Endothelial cell of umbilical vein (primary cell): Measurements from ENCODE around the gene ANAPC2. TPM values are rescaled to one million over a fixed set of nuclear protein-coding genes. Genes with fewer than 3 reads are reported as not detected.

Experiments used
- BruUV-seq: library from RNA; stranded (reverse); fragments of 400-500 nt; replicated peaks from 2 replicates; lab custom pipeline; 2021; lab: Mats Ljungman, UMichigan
- CTCF ChIA-PET: fragments of 300-600, 350-600 bp; sonication (Branson Sonifier 250); formaldehyde crosslinking; loops from one replicate; lab custom pipeline; 2021; ENCODE audit warnings: antibody characterized with exemption, inconsistent platforms; lab: Charles Lee
- POLR2A ChIA-PET: fragments of 300-600, 350-600 bp; sonication (Branson Sonifier 250); formaldehyde crosslinking; loops from one replicate; lab custom pipeline; 2021; ENCODE audit warnings: antibody characterized with exemption, inconsistent platforms; lab: Charles Lee
- DNase-seq: peaks from one replicate; pipeline ENCODE4 v3.0.0-alpha.2; 2011; ENCODE audit warnings: low read depth, low spot score
- FAIRE-seq: peaks from 2 replicates; lab custom pipeline; 2011; peaks lifted over from hg19 to GRCh38; lab: Jason Lieb, UNC
- H2AFZ ChIP-seq: 2 replicates; pipeline ENCODE4 v1.6.0; 2012; ENCODE audit warnings: low read depth, low read length, control low read depth, inconsistent platforms
- H3K27ac ChIP-seq: 2 replicates; pipeline ENCODE4 v1.5.1; 2011; ENCODE audit warnings: low read depth, mild to moderate bottlenecking, control low read depth, low read length, moderate library complexity; ENCODE audit not compliant: insufficient read depth
- H3K27me3 ChIP-seq, 2 experiments: 2 replicates each; pipeline versions ENCODE4 v1.6.0 to v1.6.1; 2011; ENCODE audit warnings: low read length in 2 of 2, mixed read lengths in 1 of 2; ENCODE audit not compliant: control insufficient read depth in 2 of 2, insufficient read depth in 2 of 2
- H3K36me3 ChIP-seq, 2 experiments: 2 replicates in 1 of 2; 3 replicates in 1 of 2; pipeline ENCODE4 v1.5.1; 2011; ENCODE audit warnings: low read length in 2 of 2, mild to moderate bottlenecking in 1 of 2, moderate library complexity in 1 of 2; ENCODE audit not compliant: control insufficient read depth in 2 of 2, insufficient read depth in 2 of 2; ENCODE audit errors: extremely low read depth in 1 of 2
- H3K4me1 ChIP-seq: 3 replicates; pipeline ENCODE4 v1.5.1; 2011; ENCODE audit warnings: mild to moderate bottlenecking, low read length; ENCODE audit not compliant: control insufficient read depth, insufficient read depth; ENCODE audit errors: extremely low read depth
- H3K4me2 ChIP-seq: 2 replicates; pipeline ENCODE4 v1.6.1; 2011; ENCODE audit warnings: low read length, control low read depth, mixed read lengths; ENCODE audit not compliant: insufficient read depth
- H3K4me3 ChIP-seq, 3 experiments: fragments of 200-600 bp in 1 of 3; sonication (generic), shearing (Covaris generic) in 1 of 3; replicated peaks in 1 of 3; 2 replicates each; pipeline ENCODE4 v1.5.1; 2011 to 2016; ENCODE audit warnings: control low read depth in 3 of 3, low read length in 3 of 3, mild to moderate bottlenecking in 2 of 3, inconsistent platforms in 1 of 3, low read depth in 1 of 3, moderate library complexity in 1 of 3; ENCODE audit not compliant: insufficient read depth in 1 of 3
- H3K79me2 ChIP-seq: 2 replicates; pipeline ENCODE4 v1.6.0; 2012; ENCODE audit warnings: low read length, inconsistent platforms; ENCODE audit not compliant: control insufficient read depth, insufficient read depth
- H3K9ac ChIP-seq: replicated peaks from 2 replicates; pipeline ENCODE3; 2011; ENCODE audit warnings: low read length, control low read depth; ENCODE audit not compliant: insufficient read depth; ENCODE audit errors: extremely low read depth
- H3K9me1 ChIP-seq: replicated peaks from 3 replicates; pipeline ENCODE4 v1.6.0; 2011; ENCODE audit warnings: mild to moderate bottlenecking, low read length; ENCODE audit not compliant: control insufficient read depth, insufficient read depth; ENCODE audit errors: extremely low read depth
- H3K9me3 ChIP-seq: replicated peaks from 2 replicates; pipeline ENCODE4 v1.5.1; 2012; ENCODE audit warnings: low read length, inconsistent platforms; ENCODE audit not compliant: control insufficient read depth, insufficient read depth
- H4K20me1 ChIP-seq: replicated peaks from 2 replicates; pipeline ENCODE3; 2011; ENCODE audit warnings: mild to moderate bottlenecking, low read length; ENCODE audit not compliant: control insufficient read depth, insufficient read depth; ENCODE audit errors: extremely low read depth
- EZH2 ChIP-seq: IDR thresholded peaks from 2 replicates; pipeline ENCODE4 v1.6.1; 2012; ENCODE audit warnings: borderline replicate concordance, low read depth, mild to moderate bottlenecking, moderate library complexity, low read length, inconsistent platforms; ENCODE audit not compliant: severe bottlenecking
- FOS ChIP-seq: IDR thresholded peaks from 2 replicates; pipeline ENCODE4 v1.6.1; 2011; ENCODE audit warnings: mild to moderate bottlenecking, low read length, moderate library complexity, borderline replicate concordance; ENCODE audit not compliant: insufficient read depth
- GATA2 ChIP-seq: IDR thresholded peaks from 2 replicates; pipeline ENCODE4 v1.7.0; 2011; ENCODE audit warnings: low read depth, mild to moderate bottlenecking, moderate library complexity, mixed read lengths, low read length; ENCODE audit not compliant: insufficient read length, insufficient read depth
- JUN ChIP-seq: IDR thresholded peaks from 2 replicates; pipeline ENCODE4 v1.6.1; 2011; ENCODE audit warnings: borderline replicate concordance, low read depth; ENCODE audit not compliant: insufficient read length, insufficient read depth
- MYC ChIP-seq: IDR thresholded peaks from one replicate; pipeline ENCODE4 v1.6.1; 2011; ENCODE audit warnings: mild to moderate bottlenecking, low read depth, low read length
- POLR2A ChIP-seq: IDR thresholded peaks from 2 replicates; pipeline ENCODE4 v1.6.1; 2012; ENCODE audit warnings: low read depth, mild to moderate bottlenecking, control low read depth, low read length
- POLR2AphosphoS5 ChIP-seq: IDR thresholded peaks from 2 replicates; pipeline ENCODE4 v1.6.1; 2012; ENCODE audit warnings: low read depth, mild to moderate bottlenecking, control low read depth, low read length, moderate library complexity; ENCODE audit not compliant: insufficient read depth
- dilution Hi-C: fragments of 300-500 bp; cut with MboI; formaldehyde crosslinking; loops from one replicate; pipeline ENCODE4 v1.15.0; 2019; ENCODE audit warnings: low sequenced_read_pairs; ENCODE audit not compliant: extremely low pct_ligation_motif_present
- intact Hi-C: fragments of 100-400 bp; cut with micrococcal nuclease; formaldehyde crosslinking; loops from one replicate; pipeline ENCODE4 v1.10.0; 2022
- polyA plus RNA-seq, 4 experiments: library from polyadenylated mRNA; depleted of rRNA in 3 of 4; stranded (reverse) in 3 of 4; unstranded in 1 of 4; fragments of >200 nt; gene quantifications; 2 replicates each; pipeline versions ENCODE4 v1.2.1 to v1.2.3, GENCODE V29; 2011 to 2012; ENCODE audit warnings: missing spikeins in 1 of 4
- total RNA-seq: library from RNA; stranded (reverse); gene quantifications from 2 replicates; pipeline ENCODE4 v1.2.3, GENCODE V29; 2021
- TF ChIP-seq, protein P1 (sequence below), 2 donors: IDR thresholded peaks; 1 replicate in 1 of 2; 2 replicates in 1 of 2; pipeline ENCODE4 v1.5.1; 2011; ENCODE audit warnings: low read length in 2 of 2, mild to moderate bottlenecking in 2 of 2, moderate library complexity in 2 of 2, control low read depth in 1 of 2, inconsistent platforms in 1 of 2, low read depth in 1 of 2; ENCODE audit not compliant: insufficient read depth in 1 of 2; ENCODE audit errors: extremely low read depth in 1 of 2
- TF ChIP-seq, protein P2 (sequence below): IDR thresholded peaks from 2 replicates; pipeline ENCODE4 v1.6.1; 2011; ENCODE audit not compliant: insufficient read depth, insufficient read length

Gene ANAPC2
- total and polyA plus RNA-seq, 2 donors (not counting 3 experiments of a cell fraction or from before 2014, with no cell fraction given), result 44.8 to 69.2 TPM

DNA sequence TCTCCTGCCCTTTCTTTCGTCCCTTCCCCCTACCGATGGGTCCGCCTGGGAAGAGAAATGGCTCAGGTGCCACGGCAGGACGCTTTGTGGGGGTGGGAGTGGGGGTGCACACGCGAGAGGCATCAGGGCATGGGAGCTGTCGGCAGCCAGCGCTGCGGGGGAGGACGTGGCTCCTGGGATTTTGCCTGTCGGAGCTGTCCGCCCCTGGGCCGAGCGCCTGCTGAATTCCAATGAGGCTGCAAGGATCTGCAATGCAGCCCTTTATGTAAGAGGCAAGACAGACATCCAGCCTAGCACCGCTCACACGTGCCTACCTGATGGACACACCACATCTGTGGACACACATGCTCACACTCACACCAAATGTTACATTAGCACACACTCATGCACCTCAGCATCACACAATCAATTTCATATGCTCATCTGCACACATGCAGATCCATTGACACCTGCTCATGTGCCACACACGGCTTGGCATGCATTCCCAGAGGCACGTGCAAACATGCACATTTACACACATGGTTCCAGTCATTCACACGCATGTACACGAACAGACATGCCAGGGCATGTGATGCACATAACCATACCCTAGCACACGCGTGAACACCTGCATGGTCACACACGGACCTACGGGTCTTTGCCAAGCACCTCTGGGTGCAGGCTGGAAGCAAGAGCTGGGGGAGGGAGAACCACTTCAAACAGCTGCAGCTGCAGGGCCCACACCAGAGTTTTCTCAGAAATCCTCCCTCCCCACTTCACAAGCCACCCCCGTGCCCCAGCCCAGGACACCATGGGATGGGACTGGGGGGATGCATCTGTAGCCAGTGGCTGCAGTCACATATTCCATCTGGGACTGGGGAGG lies 48.0 kb downstream of the ANAPC2 start:
- H2AFZ ChIP-seq, result no peak overlapping the region
- DNase-seq, result no peak
- H4K20me1 ChIP-seq, result no peaks in the 10 kb centered on the region
- no peak overlapping the region for H3K9ac ChIP-seq
- no peaks in the 10 kb centered on the region for H3K79me2 ChIP-seq
- H3K27me3 ChIP-seq, result peaks cover 35 to 36% of the 10 kb centered on the region in 2 experiments
- CTCF ChIA-PET, result interaction anchor here (1.0 to 1.1 kb wide), 2 partner anchors 37 to 48 kb away, joined by 3 read pairs; partner anchors contain the start of genes ANAPC2 and SSNA1
- H3K4me3 ChIP-seq, result no peak overlapping the region
- no peak for FAIRE-seq
- POLR2A ChIA-PET, result no interaction called here
- BruUV-seq, result no TSS peak
- H3K27ac ChIP-seq, result no peak overlapping the region
- intact Hi-C loops (no loop called here), dilution Hi-C loops (no loop called here)
- no peaks in the 10 kb centered on the region for H3K4me1 ChIP-seq
- TF ChIP-seq GATA2, result no peak
- TF ChIP-seq POLR2A, result no peak
- no peak for TF ChIP-seq EZH2
- TF ChIP-seq, protein P1, sequence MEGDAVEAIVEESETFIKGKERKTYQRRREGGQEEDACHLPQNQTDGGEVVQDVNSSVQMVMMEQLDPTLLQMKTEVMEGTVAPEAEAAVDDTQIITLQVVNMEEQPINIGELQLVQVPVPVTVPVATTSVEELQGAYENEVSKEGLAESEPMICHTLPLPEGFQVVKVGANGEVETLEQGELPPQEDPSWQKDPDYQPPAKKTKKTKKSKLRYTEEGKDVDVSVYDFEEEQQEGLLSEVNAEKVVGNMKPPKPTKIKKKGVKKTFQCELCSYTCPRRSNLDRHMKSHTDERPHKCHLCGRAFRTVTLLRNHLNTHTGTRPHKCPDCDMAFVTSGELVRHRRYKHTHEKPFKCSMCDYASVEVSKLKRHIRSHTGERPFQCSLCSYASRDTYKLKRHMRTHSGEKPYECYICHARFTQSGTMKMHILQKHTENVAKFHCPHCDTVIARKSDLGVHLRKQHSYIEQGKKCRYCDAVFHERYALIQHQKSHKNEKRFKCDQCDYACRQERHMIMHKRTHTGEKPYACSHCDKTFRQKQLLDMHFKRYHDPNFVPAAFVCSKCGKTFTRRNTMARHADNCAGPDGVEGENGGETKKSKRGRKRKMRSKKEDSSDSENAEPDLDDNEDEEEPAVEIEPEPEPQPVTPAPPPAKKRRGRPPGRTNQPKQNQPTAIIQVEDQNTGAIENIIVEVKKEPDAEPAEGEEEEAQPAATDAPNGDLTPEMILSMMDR (IDR thresholded peaks at IDR 0.05; ENCODE audit: extremely low read depth in 1 of 2, insufficient read depth in 1 of 2, low read depth in 1 of 2, low read length in 2 of 2), result no peak
- TF ChIP-seq JUN, result no peak
- TF ChIP-seq FOS, result no peak
- no peak for TF ChIP-seq POLR2AphosphoS5
- TF ChIP-seq, protein P2, sequence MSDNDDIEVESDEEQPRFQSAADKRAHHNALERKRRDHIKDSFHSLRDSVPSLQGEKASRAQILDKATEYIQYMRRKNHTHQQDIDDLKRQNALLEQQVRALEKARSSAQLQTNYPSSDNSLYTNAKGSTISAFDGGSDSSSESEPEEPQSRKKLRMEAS, result no peak
- TF ChIP-seq MYC, result no peak
- no peaks in the 10 kb centered on the region for H3K36me3 ChIP-seq
- H3K9me1 ChIP-seq, result no peaks in the 10 kb centered on the region
- H3K4me2 ChIP-seq, result no peak overlapping the region
- no peaks in the 10 kb centered on the region for H3K9me3 ChIP-seq
